Pancreas (tissue), 10 donors: ENCODE data around the gene PPARA. TPM values are rescaled to one million over a fixed set of nuclear protein-coding genes. Genes with fewer than 3 reads are reported as not detected.
A peak's percentile ranks its signal among the peaks of the same experiment; 100 is the strongest.

ENCODE experiments used
- ATAC-seq, 4 donors: fragments of 200-7000 bp; cut with Tn5 transposase; one replicate each; pipeline versions ENCODE4 v1.8.0 to v1.9.1; 2020; ENCODE audit warnings: mild to moderate bottlenecking in 4 of 4, moderate library complexity in 4 of 4
- DNase-seq, 6 donors: peaks; one replicate each; pipeline ENCODE4 v3.0.0-alpha.2; 2020
- FAIRE-seq: peaks from 2 replicates; lab custom pipeline; 2012; peaks lifted over from hg19 to GRCh38; lab: Jason Lieb, UNC
- H3K27ac ChIP-seq, 4 donors: fragments of 200-600 bp; sonication (generic); 1 replicate in 3 of 4; 2 replicates in 1 of 4; pipeline versions ENCODE4 v1.5.0 to v1.8.0; 2020
- H3K27me3 ChIP-seq, 4 donors: fragments of 200-600 bp; one replicate each; pipeline ENCODE4 v1.8.0; 2021
- H3K36me3 ChIP-seq, 3 donors: fragments of 200-600 bp; sonication (generic) in 1 of 3; one replicate each; pipeline versions ENCODE4 v1.5.0 to v1.8.0; 2020 to 2021
- H3K4me1 ChIP-seq, 3 donors: fragments of 200-600 bp; one replicate each; pipeline ENCODE4 v1.8.0; 2021
- H3K4me3 ChIP-seq, 4 donors: fragments of 200-600 bp; sonication (generic) in 2 of 4; one replicate each; pipeline versions ENCODE4 v1.5.0 to v1.8.0; 2020 to 2021
- H3K9me3 ChIP-seq, 4 donors: fragments of 200-600 bp; one replicate each; pipeline ENCODE4 v1.8.0; 2021
- WGBS, 2 donors: extraction: QIAGEN DNeasy Blood & Tissue Kit; methylation state at CpG; one replicate each; pipeline ENCODE4 v1.1.7; 2013; 5-methylcytosine and 5-hydroxymethylcytosine counted together
- intact Hi-C, 3 donors: fragments of 100-400 bp; cut with DNase I; formaldehyde crosslinking; loops; one replicate each; pipeline versions ENCODE4 v1.11.1 to v1.14.2; 2022
- polyA plus RNA-seq, 2 donors: library from polyadenylated mRNA; stranded (reverse); fragments of 200-250 nt; gene quantifications; one replicate each; pipeline ENCODE4 v1.2.3, GENCODE V29; 2013
- total RNA-seq, 6 donors: library from RNA; stranded (reverse); fragmentation: NEBNext Ultra II Directional in 4 of 6; extraction: Animal tissue kit (Norgen Biotek cat#: 25700) in 4 of 6; gene quantifications; one replicate each; pipeline versions ENCODE4 v1.2.1 to v1.2.4, GENCODE V29; 2021 to 2023
- TF ChIP-seq, protein P1 (sequence below), 4 donors: fragments of 200-600 bp; sonication (generic) in 3 of 4; IDR thresholded peaks; one replicate each; pipeline versions ENCODE4 v1.5.0 to v1.8.0; 2021; ENCODE audit warnings: antibody characterized with exemption in 4 of 4
- donor health status: healthy with polysubstance abuse.
- donor health status: DM: no; HTN: no; CAD: no; lungs with moderate emphysema.
- donor health status: DM: no; HTN: no; CAD: no.
- donor health status: control.
- donor health status: control.
- donor health status: Bipolar disorder and iron deficiency.
- donor health status: DM: yes; HTN: yes; CAD: no.
- donor health status: DM: no; HTN: no; CAD: no.
- donor health status: DM: no; HTN: no; CAD: no.
- donor health status: DM: yes; HTN: yes; CAD: no.

PPARA gene
- total and polyA plus RNA-seq, 8 donors: 4.1 to 24.5 (median 14.7) TPM

DNA sequence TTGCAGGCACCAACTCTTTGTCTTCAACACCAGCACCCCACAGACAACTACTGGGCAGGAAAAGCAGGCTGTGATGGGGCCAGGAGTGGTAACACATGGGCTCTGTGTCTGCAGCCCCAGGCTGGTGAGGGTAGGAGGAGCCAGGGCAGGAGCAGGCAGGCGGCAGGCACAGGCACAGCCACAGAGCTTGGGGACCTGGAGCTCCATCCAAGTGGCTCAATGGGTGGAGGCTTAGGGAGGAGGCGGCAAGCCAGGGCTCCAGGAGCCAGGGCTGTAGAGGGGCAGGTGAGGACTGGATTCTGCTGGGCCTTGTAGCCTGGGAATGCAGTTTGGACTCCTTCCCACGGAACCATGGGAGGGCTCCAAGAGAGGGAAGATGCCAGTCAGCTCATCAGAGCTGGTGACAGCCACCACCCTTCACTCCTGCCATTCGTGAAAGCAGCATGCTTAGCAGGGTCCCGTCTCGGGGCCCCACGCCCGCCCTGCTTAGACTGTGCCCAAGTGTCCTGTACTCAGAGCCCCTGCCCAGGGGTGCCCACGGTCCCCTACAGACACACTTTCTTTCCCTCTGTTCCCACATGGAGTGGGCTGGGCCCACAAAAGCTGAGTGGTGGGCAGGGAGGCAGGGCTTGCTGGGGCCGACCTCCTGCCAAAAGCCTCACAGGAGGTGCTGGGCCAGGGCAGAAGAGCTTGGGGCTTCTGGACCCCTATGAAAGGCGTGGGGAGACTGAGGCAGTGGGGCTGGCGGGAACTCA lies 129.9 kb downstream of the PPARA start:
- peaks cover 5 to 81% (median 40%) of the 10 kb centered on the region in 3 donors for H3K36me3 ChIP-seq
- H3K4me1 ChIP-seq: no peaks in the 10 kb centered on the region
- intact Hi-C loops: no loop called here
- H3K9me3 ChIP-seq: no peaks in the 10 kb centered on the region
- no peaks in the 10 kb centered on the region for H3K27me3 ChIP-seq
- WGBS, 2 donors: 96% methylated on average over 12 of the region's 12 CpGs
- no peak overlapping the region for H3K27ac ChIP-seq
- ATAC-seq (peak in 1 of 4 donors; percentile 5), FAIRE-seq (no peak), DNase-seq (peak in 1 of 6 donors; percentile 8)
- TF ChIP-seq, protein P1, sequence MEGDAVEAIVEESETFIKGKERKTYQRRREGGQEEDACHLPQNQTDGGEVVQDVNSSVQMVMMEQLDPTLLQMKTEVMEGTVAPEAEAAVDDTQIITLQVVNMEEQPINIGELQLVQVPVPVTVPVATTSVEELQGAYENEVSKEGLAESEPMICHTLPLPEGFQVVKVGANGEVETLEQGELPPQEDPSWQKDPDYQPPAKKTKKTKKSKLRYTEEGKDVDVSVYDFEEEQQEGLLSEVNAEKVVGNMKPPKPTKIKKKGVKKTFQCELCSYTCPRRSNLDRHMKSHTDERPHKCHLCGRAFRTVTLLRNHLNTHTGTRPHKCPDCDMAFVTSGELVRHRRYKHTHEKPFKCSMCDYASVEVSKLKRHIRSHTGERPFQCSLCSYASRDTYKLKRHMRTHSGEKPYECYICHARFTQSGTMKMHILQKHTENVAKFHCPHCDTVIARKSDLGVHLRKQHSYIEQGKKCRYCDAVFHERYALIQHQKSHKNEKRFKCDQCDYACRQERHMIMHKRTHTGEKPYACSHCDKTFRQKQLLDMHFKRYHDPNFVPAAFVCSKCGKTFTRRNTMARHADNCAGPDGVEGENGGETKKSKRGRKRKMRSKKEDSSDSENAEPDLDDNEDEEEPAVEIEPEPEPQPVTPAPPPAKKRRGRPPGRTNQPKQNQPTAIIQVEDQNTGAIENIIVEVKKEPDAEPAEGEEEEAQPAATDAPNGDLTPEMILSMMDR (IDR thresholded peaks at IDR 0.05): no peak
- H3K4me3 ChIP-seq: no peak overlapping the region

DNA sequence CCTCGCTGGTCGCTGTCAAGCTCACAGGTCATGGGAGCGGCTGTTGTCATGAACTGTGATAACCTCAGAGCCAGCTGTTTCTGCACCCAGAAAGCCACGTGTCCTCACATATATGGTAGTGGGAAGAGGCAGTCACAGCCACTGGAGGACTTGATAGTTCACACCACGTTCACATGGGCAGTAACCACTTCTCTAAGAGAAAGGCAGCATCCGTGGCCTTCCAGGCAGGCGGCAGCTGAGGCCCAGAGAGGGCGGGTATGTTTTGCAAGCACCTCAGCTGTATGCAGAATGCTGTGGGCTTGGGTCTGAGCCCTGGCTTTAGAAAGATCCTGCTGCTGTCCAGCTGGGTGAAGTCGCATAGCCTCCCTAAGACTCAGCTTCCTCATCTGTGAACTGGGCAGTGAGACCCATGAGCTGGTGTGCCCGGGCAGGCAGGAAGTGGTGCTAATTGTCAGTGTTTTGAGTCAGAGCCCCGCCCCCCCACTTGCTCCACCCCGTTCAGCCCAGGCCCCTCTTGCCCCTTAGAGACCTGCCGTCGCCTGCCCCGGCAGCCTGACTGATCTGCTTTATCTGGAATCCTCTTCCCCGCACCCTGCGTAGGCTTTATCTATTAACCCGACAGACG lies 130.8 kb downstream of the PPARA start:
- Histone ChIP-seq H3K9me3 (no peaks in the 10 kb centered on the region), H3K4me1 (no peaks in the 10 kb centered on the region), H3K27me3 (no peaks in the 10 kb centered on the region), H3K27ac (no peak overlapping the region), H3K4me3 (no peak overlapping the region), H3K36me3 (peaks cover 5 to 75% (median 33%) of the 10 kb centered on the region in 3 donors)
- no peak for FAIRE-seq
- TF ChIP-seq, protein P1 (IDR thresholded peaks at IDR 0.05): no peak
- no peak for DNase-seq
- 87 to 88% methylated on average over 19 of the region's 19 CpGs for WGBS, 2 donors
- ATAC-seq: peak in 3 of 4 donors; percentile 7 to 66 (median 52)
- intact Hi-C loops: no loop called here

DNA sequence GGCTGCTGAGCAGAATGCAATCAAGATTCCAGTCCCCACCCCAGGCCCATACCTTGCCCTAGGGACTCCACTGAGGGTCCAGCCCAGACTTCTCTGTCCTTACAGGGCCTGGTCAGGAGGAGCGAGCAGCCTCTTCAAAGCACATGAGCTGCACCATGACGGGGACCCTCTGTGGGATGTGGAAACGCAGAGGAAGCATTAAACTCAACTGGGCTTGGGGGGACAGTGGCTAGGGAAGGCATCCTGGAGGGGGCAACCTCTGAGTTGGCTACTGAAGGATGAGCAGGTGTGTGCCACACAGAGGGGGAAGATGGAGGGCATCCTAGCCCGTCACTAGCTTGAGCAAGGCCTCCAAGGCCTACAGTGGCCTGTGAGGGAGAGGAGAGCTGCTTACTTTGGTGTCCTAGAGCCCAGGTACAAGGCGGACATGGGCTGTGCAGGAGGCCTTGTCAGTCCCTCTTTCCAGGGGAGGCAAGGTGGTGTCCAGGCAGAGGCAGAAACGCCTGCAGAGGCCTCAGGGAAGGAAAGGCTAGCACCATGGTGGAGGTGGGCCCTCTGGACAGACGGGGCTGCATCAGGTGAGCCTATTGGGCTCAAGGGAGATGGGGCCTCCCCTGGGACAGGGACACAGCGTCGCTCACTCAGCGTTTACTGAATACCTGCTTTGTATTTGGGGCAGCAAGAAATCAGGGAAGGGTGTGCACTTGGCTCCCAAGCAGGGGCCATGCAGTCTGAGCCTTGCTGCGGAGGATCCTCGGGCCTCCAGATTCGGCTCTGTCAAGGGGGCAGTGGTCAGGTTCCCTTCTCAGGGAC lies 131.7 kb downstream of the PPARA start:
- no peaks in the 10 kb centered on the region for H3K9me3 ChIP-seq
- TF ChIP-seq, protein P1 (IDR thresholded peaks at IDR 0.05): no peak
- DNase-seq (no peak), FAIRE-seq (no peak), ATAC-seq (no peak)
- no peak overlapping the region for H3K27ac ChIP-seq
- no peak overlapping the region for H3K4me3 ChIP-seq
- intact Hi-C loops: no loop called here
- no peaks in the 10 kb centered on the region for H3K27me3 ChIP-seq
- peaks cover 0 to 5% (median 3%) of the 10 kb centered on the region in 3 donors for H3K4me1 ChIP-seq
- 96 to 97% methylated on average over 13 of the region's 13 CpGs for WGBS, 2 donors
- H3K36me3 ChIP-seq: peaks cover 5 to 72% (median 30%) of the 10 kb centered on the region in 3 donors

DNA sequence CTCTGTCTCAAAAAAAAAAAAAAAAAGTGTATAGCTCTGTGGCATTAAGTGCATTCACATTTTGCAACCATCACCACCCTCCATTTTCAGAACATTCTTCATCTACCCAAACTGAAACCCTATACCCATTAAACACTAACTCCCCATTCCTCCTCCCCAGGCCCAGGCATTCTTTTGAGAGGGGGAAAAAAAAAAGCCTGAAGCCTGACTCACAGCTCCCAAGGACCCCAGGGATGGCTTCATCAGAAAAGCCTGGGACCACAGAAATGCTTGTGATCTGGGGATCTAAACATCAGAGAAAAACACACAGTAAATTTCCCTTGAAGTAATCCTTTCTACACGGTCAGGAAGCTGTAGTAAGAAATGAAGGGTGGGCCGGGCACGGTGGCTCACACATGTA lies 135.7 kb downstream of the PPARA start:
- intact Hi-C loops: no loop called here

More for the DNA sequence above, 135.7 kb downstream of the PPARA start:
- Histone ChIP-seq H3K4me3 (no peak overlapping the region), H3K4me1 (peaks cover 0 to 15% (median 8%) of the 10 kb centered on the region in 3 donors), H3K36me3 (peaks cover 0 to 40% (median 13%) of the 10 kb centered on the region in 3 donors), H3K27me3 (no peaks in the 10 kb centered on the region), H3K27ac (no peak overlapping the region), H3K9me3 (no peaks in the 10 kb centered on the region)
- ATAC-seq: no peak
- no peak for FAIRE-seq
- DNase-seq: no peak
- TF ChIP-seq, protein P1 (IDR thresholded peaks at IDR 0.05): no peak
- WGBS, 2 donors: 97 to 98% methylated on average over 3 of the region's 3 CpGs
